ENCODE data around the gene HNRNPR.
A peak's percentile ranks its signal among the peaks of the same experiment; 100 is the strongest.

The HNRNPR gene

DNA sequence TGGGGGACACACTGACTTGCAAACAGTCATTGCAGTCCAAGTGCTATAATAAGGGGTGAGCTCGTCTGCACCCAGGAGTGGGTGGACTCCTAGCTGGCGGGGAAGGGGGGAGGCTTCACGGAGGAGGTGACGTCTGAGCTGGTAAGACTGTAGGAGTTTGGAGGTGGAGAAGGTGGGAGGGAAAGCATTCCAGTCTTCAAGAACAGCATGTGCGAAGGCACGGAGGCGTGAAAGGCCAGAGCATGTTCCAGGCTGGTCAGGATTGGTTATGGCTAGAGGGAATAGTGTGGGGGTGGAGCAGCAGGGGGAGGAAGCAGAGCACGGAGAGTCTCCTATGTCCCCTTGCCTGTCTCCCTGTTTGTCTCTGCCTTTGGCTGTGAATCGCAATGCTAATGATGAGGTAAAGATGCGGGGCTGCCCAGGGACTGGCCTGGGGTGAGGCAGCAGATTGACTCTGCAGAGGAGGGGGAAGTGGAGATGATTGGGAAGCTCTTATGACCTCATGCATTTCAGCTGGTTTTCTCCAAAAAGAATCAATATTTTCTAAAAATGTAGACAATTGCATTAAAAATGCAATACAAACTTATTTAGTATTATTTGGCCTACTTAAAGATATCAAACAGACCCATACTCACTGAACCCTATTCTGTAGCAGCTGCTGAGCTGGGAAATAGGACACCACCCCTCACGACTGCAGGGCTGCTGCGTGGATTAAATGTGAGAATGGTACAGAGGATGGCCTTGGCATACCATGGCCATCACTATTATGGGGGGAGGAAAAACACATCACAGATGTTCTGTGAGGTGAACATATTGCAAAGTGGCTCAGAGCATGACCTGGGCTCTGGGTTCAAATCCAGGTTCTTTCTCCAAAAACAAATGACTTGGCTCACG lies 28.1 kb upstream of the HNRNPR start:
- DNase-seq (ENCODE audit: low read depth, low spot score): no peak
- no peak overlapping the region for H3K4me3 ChIP-seq (ENCODE audit: low read depth, low read length)
- TF ChIP-seq, protein P1, sequence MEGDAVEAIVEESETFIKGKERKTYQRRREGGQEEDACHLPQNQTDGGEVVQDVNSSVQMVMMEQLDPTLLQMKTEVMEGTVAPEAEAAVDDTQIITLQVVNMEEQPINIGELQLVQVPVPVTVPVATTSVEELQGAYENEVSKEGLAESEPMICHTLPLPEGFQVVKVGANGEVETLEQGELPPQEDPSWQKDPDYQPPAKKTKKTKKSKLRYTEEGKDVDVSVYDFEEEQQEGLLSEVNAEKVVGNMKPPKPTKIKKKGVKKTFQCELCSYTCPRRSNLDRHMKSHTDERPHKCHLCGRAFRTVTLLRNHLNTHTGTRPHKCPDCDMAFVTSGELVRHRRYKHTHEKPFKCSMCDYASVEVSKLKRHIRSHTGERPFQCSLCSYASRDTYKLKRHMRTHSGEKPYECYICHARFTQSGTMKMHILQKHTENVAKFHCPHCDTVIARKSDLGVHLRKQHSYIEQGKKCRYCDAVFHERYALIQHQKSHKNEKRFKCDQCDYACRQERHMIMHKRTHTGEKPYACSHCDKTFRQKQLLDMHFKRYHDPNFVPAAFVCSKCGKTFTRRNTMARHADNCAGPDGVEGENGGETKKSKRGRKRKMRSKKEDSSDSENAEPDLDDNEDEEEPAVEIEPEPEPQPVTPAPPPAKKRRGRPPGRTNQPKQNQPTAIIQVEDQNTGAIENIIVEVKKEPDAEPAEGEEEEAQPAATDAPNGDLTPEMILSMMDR (IDR thresholded peaks at IDR 0.05; ENCODE audit: low read depth, low read length): no peak
- in situ Hi-C loops (cut with HindIII; ENCODE audit: low sequenced_read_pairs): no loop called here

GRCh38 chr1:23370709-23371584 lies 26.9 kb upstream of the HNRNPR start:
- TF ChIP-seq, protein P1 (IDR thresholded peaks at IDR 0.05; ENCODE audit: low read depth, low read length): no peak
- in situ Hi-C loops (cut with HindIII; ENCODE audit: low sequenced_read_pairs): no loop called here
- peak; percentile 37 for DNase-seq (ENCODE audit: low read depth, low spot score)
- H3K4me3 ChIP-seq (ENCODE audit: low read depth, low read length): peak overlapping the region; percentile 79

- H3K4me3 ChIP-seq (ENCODE audit: low read depth, low read length): peak overlapping the region; percentile 79
- TF ChIP-seq, protein P1 (IDR thresholded peaks at IDR 0.05; ENCODE audit: low read depth, low read length): no peak
- in situ Hi-C loops (cut with HindIII; ENCODE audit: low sequenced_read_pairs): no loop called here
- DNase-seq (ENCODE audit: low read depth, low spot score): no peak
Observed at GRCh38 chr1:23370330-23370708, 26.2 kb upstream of the HNRNPR start.

DNA sequence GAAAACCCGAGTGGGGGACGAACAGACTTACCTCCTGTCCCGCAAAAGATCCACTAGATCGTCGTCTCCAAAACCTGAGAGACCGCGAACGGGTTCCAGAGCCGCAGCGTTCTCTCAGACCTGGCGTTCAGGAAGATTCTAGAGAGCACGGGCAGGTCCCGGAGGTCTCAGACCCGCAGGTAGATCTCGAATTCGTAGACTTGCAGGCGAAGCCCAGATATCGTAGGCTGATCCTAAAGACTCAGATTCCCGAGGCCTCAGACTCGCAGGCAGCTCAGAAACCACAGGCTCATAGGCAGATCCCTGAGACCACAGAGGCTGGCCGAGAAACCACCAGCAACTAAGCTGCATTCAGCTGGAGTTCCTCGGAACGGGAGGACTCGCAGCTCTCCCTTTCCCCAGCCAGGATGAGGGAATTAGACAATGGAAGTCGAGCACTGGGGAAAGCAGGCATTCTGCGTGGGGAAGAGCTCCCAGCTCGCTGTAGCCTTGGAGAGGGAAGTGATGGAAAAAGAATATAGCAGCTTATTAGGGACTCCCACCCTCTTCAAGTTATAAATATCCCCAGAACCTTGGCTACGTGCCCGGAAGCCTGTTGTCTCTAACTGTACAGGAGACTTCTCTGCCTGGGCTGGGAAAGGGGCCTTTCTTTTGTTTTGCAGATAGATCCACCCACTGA lies 25.4 kb upstream of the HNRNPR start, which contains the start of gene ZNF436:
ZNF436 (minus strand) TSS at position 502 of the 679 bp plus-strand sequence. CDS start 1,831 bp downstream, outside the sequence.
- H3K4me3 ChIP-seq (ENCODE audit: low read depth, low read length): peak within 1 kb of the TSS; percentile 79
- TF ChIP-seq, protein P1 (IDR thresholded peaks at IDR 0.05; ENCODE audit: low read depth, low read length): no peak
- peak; percentile 94 for DNase-seq (ENCODE audit: low read depth, low spot score)
- in situ Hi-C loops (cut with HindIII; ENCODE audit: low sequenced_read_pairs): no loop called here

GRCh38 chr1:23368562-23369334 lies 24.7 kb upstream of the HNRNPR start:
- H3K4me3 ChIP-seq (ENCODE audit: low read depth, low read length): peak overlapping the region; percentile 79
- DNase-seq (ENCODE audit: low read depth, low spot score): peak; percentile 93
- in situ Hi-C loops (cut with HindIII; ENCODE audit: low sequenced_read_pairs): no loop called here
- TF ChIP-seq, protein P1 (IDR thresholded peaks at IDR 0.05; ENCODE audit: low read depth, low read length): peak; percentile 9

Measured in astrocyte of the spinal cord (primary cell).